Prostate gland (tissue), 2 donors: Measurements from ENCODE around the gene RAPGEF3. TPM values are rescaled to one million over a fixed set of nuclear protein-coding genes. Genes with fewer than 3 reads are reported as not detected.

Experiments used
- DNase-seq: peaks from one replicate; pipeline ENCODE4 v3.0.0-alpha.2; 2019; ENCODE audit warnings: low spot score
- H3K27ac ChIP-seq, 2 donors: fragments of 200-600 bp; sonication (generic); 2 replicates each; pipeline ENCODE4 v1.5.1; 2017 to 2019
- H3K27me3 ChIP-seq: fragments of 200-600 bp; sonication (generic); replicated peaks from 2 replicates; pipeline ENCODE4 v1.5.1; 2019; ENCODE audit not compliant: insufficient read depth
- H3K36me3 ChIP-seq, 2 donors: fragments of 200-600 bp; sonication (generic); 1 replicate in 1 of 2; 2 replicates in 1 of 2; pipeline versions ENCODE4 v1.5.1 to v1.8.1; 2017 to 2019
- H3K4me1 ChIP-seq: fragments of 200-600 bp; sonication (generic); replicated peaks from 2 replicates; pipeline ENCODE4 v1.5.1; 2019
- H3K4me3 ChIP-seq, 2 donors: fragments of 200-600 bp; sonication (generic); 2 replicates each; pipeline ENCODE4 v1.5.1; 2017 to 2019
- H3K9me3 ChIP-seq: fragments of 200-600 bp; sonication (generic); 2 replicates; pipeline ENCODE4 v1.5.1; 2017
- CTCF ChIP-seq, 4 experiments: fragments of 200-600 bp in 2 of 4; fragments of 450-650 bp in 2 of 4; sonication (generic) in 2 of 4; IDR thresholded peaks; 1 replicate in 3 of 4; 2 replicates in 1 of 4; pipeline ENCODE4 v1.5.1; 2016 to 2019; ENCODE audit warnings: antibody characterized with exemption in 4 of 4, mild to moderate bottlenecking in 2 of 4, moderate library complexity in 2 of 4
- POLR2A ChIP-seq: fragments of 450-650 bp; IDR thresholded peaks from one replicate; pipeline ENCODE4 v1.6.1; 2016; ENCODE audit warnings: antibody characterized with exemption, mild to moderate bottlenecking
- POLR2AphosphoS5 ChIP-seq: sonication (generic); formaldehyde crosslinking; IDR thresholded peaks from one replicate; pipeline ENCODE4 v1.6.1; 2017; ENCODE audit warnings: antibody characterized with exemption
- whole genome bisulfite sequencing: methylation state at CpG from one replicate; pipeline ENCODE4 v1.1.5; 2018; 5-methylcytosine and 5-hydroxymethylcytosine counted together
- intact Hi-C: fragments of 100-400 bp; cut with DNase I; formaldehyde crosslinking; loops from one replicate; pipeline ENCODE4 v1.14.2; 2022
- total RNA-seq, 2 donors: library from RNA; depleted of rRNA; stranded (reverse); fragments of >200 nt; gene quantifications; one replicate each; pipeline ENCODE4 v1.1.0, GENCODE V29; 2016

Gene RAPGEF3
- total RNA-seq, 2 donors from 2014 or later: 19.1 to 28.5 TPM

- Histone ChIP-seq H3K4me3 (no peak overlapping the region), H3K36me3 (no peaks in the 10 kb centered on the region), H3K27ac (no peak overlapping the region), H3K4me1 (no peaks in the 10 kb centered on the region), H3K27me3 (no peaks in the 10 kb centered on the region), H3K9me3 (no peaks in the 10 kb centered on the region)
- DNase-seq: no peak
- 73% methylated on average over 16 of the region's 16 CpGs for WGBS
- TF ChIP-seq POLR2AphosphoS5 (no peak), POLR2A (no peak), CTCF (IDR thresholded peaks at IDR 0.05) (no peak)
- intact Hi-C loops: no loop called here
Observed at GRCh38 chr12:47745485-47746041, 13.1 kb downstream of the RAPGEF3 start.

- H3K36me3 ChIP-seq: no peaks in the 10 kb centered on the region
- H3K27me3 ChIP-seq: no peaks in the 10 kb centered on the region
- TF ChIP-seq POLR2AphosphoS5: no peak
- no peak for TF ChIP-seq POLR2A
- TF ChIP-seq CTCF (IDR thresholded peaks at IDR 0.05): no peak
- no peaks in the 10 kb centered on the region for H3K9me3 ChIP-seq
- intact Hi-C loops: loop anchor here (5.0 kb wide), 1 partner anchor 32 kb away; no protein-coding TSS in a partner anchor
- WGBS: 78% methylated on average over 8 of the region's 8 CpGs
- no peaks in the 10 kb centered on the region for H3K4me1 ChIP-seq
- DNase-seq: no peak
- H3K27ac ChIP-seq: no peak overlapping the region
- H3K4me3 ChIP-seq: no peak overlapping the region
Observed at GRCh38 chr12:47744778-47745436, 13.8 kb downstream of the RAPGEF3 start.

DNA sequence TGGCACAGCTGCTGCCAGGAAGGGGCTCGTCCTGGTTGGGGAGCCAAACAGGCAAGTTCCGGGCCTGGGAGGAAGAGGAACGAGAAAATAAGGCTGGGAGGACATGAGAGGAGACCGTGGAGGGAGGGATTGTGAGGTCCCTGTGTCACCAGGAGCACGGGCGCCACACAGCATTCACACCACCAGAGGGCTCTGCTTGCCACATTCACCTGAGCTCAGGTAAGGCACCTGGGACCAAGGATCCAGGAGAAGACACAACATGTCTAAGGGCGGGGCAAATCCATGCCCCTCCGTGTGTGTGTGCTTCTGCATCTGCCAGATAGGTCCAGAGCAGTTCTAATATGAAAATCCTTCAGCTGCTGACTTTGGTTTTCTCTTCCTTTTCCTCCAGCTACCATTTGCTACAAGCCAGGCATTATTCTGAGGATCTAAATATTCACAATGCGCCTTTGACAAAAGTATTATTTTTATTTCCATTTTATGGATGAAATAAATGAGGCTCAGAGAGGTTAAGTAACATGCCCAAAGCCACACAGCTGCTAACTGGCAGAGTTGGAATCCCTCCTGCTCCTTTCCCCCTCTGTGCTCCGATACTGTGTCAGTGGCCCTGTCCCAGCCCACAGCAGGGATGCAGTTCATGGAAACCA is 14.6 kb downstream of the RAPGEF3 start:
- TF ChIP-seq POLR2AphosphoS5: peak; percentile 55
- peak in 3 of 4 experiments; percentile 70 to 90 (median 88) for TF ChIP-seq CTCF (IDR thresholded peaks at IDR 0.05)
- no peak for TF ChIP-seq POLR2A
- Histone ChIP-seq H3K27me3 (no peaks in the 10 kb centered on the region), H3K4me1 (no peaks in the 10 kb centered on the region), H3K4me3 (no peak overlapping the region), H3K36me3 (no peaks in the 10 kb centered on the region), H3K27ac (no peak overlapping the region), H3K9me3 (no peaks in the 10 kb centered on the region)
- 54% methylated on average over 10 of the region's 10 CpGs for WGBS
- peak; percentile 85 for DNase-seq
- intact Hi-C loops: loop anchor here (5.0 kb wide), 1 partner anchor 33 kb away; no protein-coding TSS in a partner anchor

- Histone ChIP-seq H3K4me1 (no peaks in the 10 kb centered on the region), H3K27ac (no peak overlapping the region), H3K4me3 (no peak overlapping the region), H3K27me3 (no peaks in the 10 kb centered on the region), H3K9me3 (no peaks in the 10 kb centered on the region), H3K36me3 (no peaks in the 10 kb centered on the region)
- 88% methylated on average over 9 of the region's 9 CpGs for WGBS
- intact Hi-C loops: loop anchor here (5.0 kb wide), 1 partner anchor 34 kb away; no protein-coding TSS in a partner anchor
- no peak for TF ChIP-seq POLR2A
- TF ChIP-seq POLR2AphosphoS5: no peak
- no peak for TF ChIP-seq CTCF (IDR thresholded peaks at IDR 0.05)
- DNase-seq: no peak
Observed at GRCh38 chr12:47743311-47743860, 15.3 kb downstream of the RAPGEF3 start.
